Activated gamma-delta T cell (primary cell): ENCODE measurements around the gene MTERF4.
A peak's percentile ranks its signal among the peaks of the same experiment; 100 is the strongest.

ENCODE experiments used
- DNase-seq: peaks from one replicate; lab custom pipeline; 2025; lab: John Stamatoyannopoulos, UW
- total RNA-seq, 2 donors: gene quantifications; one replicate each; lab custom pipeline; 2026; lab: John Stamatoyannopoulos, UW

MTERF4 gene, protein sequence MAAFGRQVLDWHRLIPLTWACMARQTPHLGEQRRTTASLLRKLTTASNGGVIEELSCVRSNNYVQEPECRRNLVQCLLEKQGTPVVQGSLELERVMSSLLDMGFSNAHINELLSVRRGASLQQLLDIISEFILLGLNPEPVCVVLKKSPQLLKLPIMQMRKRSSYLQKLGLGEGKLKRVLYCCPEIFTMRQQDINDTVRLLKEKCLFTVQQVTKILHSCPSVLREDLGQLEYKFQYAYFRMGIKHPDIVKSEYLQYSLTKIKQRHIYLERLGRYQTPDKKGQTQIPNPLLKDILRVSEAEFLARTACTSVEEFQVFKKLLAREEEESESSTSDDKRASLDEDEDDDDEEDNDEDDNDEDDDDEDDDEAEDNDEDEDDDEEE
- 84.0 to 291 reads per million in 2 donors for total RNA-seq

- DNase-seq = peak; percentile 74
Observed at GRCh38 chr2:241102239-241102803, at the start of gene MTERF4. MTERF4 (minus strand) TSS chr2:241102287; CDS start chr2:241102273, 14 bp downstream.

DNA sequence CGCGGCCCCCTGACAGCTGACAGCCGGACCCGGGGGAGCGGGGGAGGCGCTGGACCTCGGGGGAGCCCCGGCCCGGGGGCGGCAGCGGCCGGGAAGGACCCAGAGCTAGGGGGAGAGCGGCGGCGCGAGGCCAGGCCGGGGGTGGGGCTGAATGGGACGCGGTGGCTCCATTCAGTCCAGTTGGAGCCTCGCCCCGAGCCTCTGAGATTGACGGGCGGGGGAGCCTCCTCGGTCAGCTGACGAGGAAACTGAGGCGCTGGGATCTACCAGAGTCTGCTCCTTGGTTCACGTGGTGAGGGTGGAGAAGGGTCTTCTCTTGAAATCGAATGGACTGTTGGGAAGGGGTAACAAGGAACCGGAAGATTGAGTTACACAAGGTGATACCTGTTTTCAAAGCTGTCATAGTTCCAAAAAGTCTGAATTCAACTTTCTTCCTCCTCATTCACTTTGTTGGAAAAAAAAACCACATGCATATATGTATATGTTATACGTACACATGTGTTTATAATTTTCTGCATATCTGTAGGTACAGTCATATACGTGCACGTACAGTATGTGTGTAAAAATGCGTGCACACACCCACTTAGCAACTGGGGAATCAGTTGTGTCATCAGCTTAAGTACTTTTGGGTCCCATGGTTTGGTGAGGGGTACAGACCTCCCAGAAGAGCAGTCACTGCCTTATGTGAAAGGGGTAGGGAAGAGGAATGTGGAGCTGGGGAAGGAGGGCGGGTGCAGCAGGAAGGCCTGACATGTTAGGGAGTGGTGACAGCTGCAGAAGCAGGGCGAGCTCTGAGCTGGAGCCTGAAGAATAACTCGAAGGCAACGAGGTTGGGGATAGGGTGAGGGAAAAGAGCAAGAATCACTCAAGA is 48.8 kb upstream of the MTERF4 start:
- DNase-seq = no peak

DNA sequence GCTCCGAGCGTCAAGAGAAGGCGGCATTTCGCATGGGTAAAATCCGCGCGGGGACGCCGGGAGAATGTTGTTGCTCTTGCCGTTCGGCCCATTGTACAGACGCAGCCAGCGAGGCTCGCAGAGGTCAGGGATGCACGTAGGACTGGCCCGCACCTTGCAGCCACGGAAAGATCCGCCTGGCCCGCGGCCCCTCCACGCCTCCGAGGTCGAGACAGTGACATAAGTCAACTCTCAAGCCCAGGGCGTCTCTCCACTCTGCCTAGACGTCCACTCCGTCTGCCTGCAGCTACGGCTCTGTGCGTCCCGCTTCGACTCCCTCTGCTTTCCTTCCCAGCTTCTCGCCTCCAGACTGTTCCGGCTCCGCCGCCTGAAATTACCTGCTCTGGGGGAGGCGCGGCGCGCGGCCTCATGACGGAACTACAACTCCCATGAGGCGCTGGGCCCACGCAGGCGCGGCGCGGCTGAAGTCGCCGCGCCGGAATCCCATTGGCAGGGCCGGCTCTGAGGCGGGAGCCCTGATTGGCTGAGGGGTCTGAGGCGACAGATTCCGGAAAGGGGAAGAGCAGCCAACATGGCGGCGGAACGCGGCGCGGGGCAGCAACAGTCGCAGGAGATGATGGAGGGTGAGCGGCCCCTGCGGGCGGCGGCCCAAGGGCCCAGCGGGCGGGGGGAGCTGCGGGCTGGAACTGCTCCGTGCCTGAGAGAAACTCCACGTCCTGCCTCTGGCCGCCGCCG is 48.0 kb upstream of the MTERF4 start, which contains the start of gene PPP1R7:
TSS of gene PPP1R7 (plus strand) at position 543 of the 735 bp plus-strand sequence. CDS start at position 572, 29 bp downstream.
- DNase-seq = peak; percentile 91

DNA sequence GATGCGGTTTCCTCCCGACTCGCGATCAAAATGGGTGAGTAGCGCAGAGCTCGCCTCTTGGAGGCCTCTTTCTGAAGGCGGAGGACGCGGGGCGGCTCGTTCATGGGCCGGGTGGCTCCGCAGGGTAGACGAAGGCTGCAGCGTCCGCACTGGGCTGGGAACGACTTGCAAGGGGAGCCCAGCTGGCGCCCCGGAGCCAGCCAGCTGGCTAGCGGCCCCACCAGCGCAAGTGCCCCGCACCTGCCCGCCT is 47.5 kb upstream of the MTERF4 start:
- no peak for DNase-seq

GRCh38 chr2:241148891-241149674 is 47.0 kb upstream of the MTERF4 start, which contains the start of gene PASK:
PASK (minus strand) TSS chr2:241149472; CDS start chr2:241143032, 6,440 bp downstream.
- DNase-seq = peak; percentile 61

DNA sequence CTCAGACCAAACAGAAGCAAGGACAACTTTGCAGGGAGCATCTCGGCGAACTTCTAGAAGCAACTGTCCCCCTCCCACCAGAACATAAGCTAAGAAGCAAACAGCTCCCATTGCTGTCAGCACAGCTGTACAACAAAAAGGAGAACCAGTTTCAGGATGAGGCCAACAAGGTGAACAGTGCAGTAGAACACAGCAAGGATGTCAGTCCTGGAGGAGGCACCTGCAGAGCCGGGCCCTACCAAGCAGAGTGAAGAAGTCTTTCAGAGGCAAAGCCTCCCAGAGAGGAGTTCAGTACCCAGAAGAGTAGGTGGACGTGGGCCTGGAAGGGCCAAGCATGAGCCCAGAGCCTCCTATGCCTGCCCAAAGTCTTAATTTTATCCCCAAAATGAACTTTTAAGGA is 46.2 kb upstream of the MTERF4 start:
- DNase-seq = no peak

GRCh38 chr2:241147336-241147735 is 45.2 kb upstream of the MTERF4 start:
- no peak for DNase-seq

DNA sequence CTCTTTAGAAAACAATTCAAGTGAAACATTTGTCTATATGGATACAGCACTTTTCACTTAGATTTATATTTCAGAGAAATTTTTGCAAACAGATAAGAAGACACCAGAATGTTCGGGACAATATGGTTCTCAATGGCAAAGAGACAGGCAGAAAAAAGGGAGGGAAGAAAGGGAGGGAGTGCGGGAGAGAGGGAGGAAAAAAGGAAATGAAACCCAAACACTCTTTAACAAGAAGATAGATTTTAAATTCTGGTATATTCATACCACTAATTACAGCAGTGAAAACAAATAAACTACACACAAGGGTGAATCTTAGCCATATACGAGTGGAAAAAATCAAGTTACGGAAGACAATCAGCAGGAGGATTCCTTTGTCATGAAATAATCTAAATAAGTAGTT is 44.2 kb upstream of the MTERF4 start:
- no peak for DNase-seq

- no peak for DNase-seq
Observed at GRCh38 chr2:241142593-241142992, 40.5 kb upstream of the MTERF4 start.

DNA sequence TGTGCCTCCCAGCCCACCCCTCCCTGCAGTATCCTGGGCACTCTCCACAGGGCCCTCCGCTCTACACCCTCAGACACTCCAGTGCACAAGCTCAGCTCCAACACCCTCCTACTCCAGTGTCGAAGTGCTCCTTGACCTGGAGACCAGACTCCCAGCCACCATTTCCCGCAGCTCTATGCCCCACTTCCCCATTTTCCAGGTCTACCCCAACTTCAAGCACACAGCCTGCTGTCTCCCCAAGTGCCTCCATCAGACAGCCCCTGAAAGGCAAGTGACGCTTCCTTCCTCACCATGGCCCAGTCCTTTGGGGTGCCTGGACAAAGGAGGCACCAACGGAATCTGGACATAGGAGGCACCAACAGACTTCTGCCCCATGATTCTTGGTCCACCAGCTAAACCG is 40.0 kb upstream of the MTERF4 start:
- no peak for DNase-seq

- DNase-seq = no peak
Observed at GRCh38 chr2:241141214-241141770, 39.2 kb upstream of the MTERF4 start.

DNA sequence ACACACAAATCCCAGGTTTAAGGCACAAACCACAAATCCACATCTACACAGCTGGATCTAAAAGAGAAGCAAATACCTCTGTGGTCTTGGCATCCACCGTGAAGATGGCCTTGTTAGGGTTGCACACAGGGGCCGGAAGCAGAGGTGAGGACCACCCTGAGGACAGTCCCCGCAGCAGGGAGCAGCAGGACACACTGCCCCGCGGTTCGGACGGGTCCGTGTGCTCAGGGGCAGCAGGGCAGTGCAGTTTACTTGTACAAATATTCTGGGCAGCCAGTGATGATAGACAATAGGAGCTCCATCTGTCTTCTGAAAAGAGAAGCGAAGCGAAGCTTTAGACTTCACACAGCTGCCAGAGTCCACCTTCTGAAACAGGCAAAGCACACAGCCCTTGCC is 38.4 kb upstream of the MTERF4 start:
- no peak for DNase-seq

DNA sequence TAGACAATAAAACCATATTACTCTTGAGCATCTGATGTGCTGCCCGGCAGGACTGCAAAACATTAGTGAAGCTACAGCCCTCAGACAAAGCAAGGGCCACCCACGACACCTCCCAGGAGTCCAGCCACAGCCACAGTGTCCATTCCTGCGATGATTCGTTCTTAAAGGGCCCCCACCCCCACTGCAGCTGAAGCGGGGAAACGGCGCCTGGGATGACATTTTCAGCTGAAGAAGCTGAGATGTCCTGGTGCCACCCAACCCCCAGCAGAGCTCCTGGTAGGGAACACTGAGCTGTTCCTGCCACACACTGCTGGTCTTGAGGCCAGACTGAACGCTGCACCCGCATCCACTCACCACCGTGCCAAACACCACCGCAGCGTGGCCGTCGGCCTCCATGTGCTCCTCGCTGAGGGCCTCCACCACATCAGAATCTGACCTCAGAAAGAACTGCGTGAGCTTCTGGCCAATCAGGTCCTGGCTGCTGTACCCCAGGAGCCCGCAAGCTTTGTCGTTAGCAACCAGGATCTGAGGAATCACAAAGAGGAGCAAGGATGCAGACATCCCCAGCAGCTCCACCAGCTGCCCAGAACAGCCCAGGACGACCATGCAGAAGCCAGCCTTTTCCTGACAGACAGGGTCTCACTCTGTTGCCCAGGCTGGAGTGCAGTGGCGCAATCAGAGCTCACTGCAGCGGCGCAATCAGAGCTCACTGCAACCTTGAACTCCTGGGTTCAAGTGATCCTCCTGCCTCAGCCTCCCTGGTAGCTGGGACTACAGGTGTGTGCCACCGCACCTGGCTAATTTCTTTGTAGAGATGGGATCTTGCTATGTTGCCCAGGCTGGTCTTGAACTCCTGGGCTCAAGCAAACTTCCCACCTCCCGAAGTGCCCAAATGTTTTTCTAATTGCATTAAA is 37.7 kb upstream of the MTERF4 start:
- no peak for DNase-seq

DNA sequence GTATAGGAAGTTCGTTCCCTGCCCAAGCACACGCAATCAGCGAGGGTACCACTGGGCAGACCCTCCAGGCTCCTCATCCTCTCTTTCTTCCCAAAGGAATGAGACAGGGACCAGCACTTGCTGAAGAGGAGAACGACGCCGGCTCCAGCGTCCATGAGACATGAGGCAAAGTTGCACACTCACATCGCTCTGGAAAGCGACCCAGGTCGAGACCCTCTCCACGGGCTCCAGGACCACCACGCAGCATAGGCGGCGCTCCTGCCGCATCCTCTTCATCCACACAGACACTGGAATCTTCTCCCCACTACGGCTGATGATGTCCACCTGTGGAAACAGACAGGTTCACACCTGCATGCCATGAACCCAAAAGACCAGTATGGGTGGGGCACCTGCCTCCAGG is 36.4 kb upstream of the MTERF4 start:
- no peak for DNase-seq

DNA sequence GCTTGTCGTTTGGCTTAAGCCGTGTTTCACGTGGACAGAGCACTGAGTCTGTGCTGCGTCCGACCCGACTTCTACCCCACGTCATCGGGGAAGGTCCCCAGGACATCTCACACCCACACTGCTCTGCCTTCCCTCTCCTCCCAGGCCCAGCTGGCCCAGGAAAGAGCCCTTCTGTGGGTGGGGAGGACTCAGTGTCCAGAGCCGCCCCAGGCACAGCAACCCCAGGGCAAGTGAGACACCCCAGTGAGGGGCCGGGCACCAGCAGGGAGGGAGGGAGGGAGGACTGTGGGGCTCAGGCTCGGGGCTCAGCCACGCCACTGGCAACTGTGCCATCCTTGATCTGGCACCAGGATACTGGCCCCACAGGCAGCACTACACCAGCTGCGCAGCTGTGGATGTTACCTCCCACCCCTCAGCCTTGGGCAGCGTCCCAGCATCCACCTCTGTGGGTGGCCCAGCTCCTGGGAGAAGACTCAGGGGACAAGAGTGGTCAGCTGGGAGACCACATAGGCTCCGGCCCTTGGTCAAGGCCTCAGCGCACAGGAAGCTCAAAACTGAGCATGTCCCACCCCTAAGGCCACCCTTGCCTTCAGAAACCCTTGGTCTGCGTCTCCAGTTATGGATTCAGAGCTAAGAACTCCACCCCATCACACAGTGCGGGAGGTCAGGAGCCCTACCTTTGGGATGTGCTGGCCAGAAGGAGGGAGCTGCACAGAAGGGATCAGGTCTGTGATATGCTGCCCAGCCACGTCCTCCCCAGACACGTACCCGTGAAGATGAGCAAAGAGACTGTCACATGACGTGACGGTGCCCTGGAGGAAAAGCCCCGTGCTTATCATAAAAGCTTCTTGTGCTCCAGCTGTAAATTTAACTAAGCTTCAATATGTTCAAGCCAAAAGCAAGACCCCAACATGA is 35.4 kb upstream of the MTERF4 start:
- DNase-seq = no peak

DNA sequence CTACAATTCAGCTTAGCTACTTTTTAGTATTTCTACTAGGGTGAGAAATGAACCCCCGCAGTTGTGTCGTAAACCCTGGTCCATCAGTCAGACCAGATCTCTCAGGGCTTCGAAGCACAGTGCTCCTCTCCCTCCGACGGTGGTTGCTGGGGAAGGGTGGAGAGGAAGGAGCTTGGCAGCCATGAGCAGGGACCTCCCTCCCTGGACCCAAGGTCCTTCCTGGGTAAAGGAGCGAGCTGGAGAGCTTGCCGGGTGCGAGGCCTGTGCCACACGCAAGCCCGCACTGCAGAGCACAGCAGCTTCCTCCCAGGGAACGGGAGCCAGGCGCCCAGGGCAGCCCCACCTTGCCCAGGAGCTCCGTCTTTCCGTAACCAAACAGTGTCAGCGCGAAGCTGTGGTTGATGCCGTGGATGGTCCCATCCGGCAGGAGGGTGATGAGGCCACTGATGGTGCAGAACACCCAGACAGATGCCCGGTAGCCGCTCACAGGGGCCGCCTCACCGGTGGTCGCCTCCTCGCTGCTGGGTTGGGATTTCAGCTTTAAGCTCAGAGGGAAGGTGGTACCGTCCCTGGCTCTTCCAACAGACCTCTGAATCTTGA is 34.7 kb upstream of the MTERF4 start:
- no peak for DNase-seq

GRCh38 chr2:241136191-241136590 is 34.1 kb upstream of the MTERF4 start:
- no peak for DNase-seq

GRCh38 chr2:241135737-241136136 is 33.6 kb upstream of the MTERF4 start:
- no peak for DNase-seq
